ENCODE data around the gene N4BP2. TPM values are rescaled to one million over a fixed set of nuclear protein-coding genes. Genes with fewer than 3 reads are reported as not detected.
"Not testable (repeated sequence)": the region's sequence is repeated elsewhere in the genome, so short reads cannot be mapped to it uniquely, and the experiment has no call there.

The N4BP2 gene
- total RNA-seq, 1 experiment from 2014 or later, result 31.7 TPM

DNA sequence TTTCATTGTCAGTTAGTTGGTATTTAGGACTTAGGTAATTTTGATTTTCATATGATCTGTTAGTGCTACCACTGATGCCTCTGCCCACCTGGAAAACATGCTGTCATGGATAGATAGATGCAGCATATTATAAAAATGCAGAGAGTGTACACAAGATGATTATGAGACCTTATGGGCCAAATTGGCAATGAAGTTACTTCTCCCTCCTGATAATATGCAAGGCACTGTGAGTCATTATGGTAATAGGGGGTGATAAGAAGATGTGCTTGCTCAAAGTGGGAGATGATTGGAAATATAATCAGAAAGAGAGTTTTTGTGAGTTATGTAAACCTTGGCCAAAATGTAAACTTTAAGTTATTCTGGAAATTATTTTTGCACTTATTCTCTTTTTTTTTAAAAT, 83.5 kb downstream of the N4BP2 start (continued):
- TF ChIP-seq, protein P1, sequence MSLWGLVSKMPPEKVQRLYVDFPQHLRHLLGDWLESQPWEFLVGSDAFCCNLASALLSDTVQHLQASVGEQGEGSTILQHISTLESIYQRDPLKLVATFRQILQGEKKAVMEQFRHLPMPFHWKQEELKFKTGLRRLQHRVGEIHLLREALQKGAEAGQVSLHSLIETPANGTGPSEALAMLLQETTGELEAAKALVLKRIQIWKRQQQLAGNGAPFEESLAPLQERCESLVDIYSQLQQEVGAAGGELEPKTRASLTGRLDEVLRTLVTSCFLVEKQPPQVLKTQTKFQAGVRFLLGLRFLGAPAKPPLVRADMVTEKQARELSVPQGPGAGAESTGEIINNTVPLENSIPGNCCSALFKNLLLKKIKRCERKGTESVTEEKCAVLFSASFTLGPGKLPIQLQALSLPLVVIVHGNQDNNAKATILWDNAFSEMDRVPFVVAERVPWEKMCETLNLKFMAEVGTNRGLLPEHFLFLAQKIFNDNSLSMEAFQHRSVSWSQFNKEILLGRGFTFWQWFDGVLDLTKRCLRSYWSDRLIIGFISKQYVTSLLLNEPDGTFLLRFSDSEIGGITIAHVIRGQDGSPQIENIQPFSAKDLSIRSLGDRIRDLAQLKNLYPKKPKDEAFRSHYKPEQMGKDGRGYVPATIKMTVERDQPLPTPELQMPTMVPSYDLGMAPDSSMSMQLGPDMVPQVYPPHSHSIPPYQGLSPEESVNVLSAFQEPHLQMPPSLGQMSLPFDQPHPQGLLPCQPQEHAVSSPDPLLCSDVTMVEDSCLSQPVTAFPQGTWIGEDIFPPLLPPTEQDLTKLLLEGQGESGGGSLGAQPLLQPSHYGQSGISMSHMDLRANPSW (CRISPR knock-in tag; conservative IDR thresholded peaks at IDR 0.05; ENCODE audit: low read depth), result no peak
- TF ChIP-seq, protein P2, sequence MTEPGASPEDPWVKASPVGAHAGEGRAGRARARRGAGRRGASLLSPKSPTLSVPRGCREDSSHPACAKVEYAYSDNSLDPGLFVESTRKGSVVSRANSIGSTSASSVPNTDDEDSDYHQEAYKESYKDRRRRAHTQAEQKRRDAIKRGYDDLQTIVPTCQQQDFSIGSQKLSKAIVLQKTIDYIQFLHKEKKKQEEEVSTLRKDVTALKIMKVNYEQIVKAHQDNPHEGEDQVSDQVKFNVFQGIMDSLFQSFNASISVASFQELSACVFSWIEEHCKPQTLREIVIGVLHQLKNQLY (CRISPR knock-in tag; IDR thresholded peaks at IDR 0.05), result no peak
- TF ChIP-seq GTF2I (CRISPR knock-in tag; conservative IDR thresholded peaks at IDR 0.05) (no peak), NR2C2 (CRISPR knock-in tag; IDR thresholded peaks at IDR 0.05) (no peak), SOX15 (CRISPR knock-in tag; IDR thresholded peaks at IDR 0.05) (no peak), KAT7 (CRISPR knock-in tag; IDR thresholded peaks at IDR 0.05; ENCODE audit: borderline replicate concordance) (no peak), NR1H2 (CRISPR knock-in tag; IDR thresholded peaks at IDR 0.05) (no peak), FOXP1 (CRISPR knock-in tag; IDR thresholded peaks at IDR 0.05; ENCODE audit: borderline replicate concordance) (no peak)
- TF ChIP-seq, protein P3, sequence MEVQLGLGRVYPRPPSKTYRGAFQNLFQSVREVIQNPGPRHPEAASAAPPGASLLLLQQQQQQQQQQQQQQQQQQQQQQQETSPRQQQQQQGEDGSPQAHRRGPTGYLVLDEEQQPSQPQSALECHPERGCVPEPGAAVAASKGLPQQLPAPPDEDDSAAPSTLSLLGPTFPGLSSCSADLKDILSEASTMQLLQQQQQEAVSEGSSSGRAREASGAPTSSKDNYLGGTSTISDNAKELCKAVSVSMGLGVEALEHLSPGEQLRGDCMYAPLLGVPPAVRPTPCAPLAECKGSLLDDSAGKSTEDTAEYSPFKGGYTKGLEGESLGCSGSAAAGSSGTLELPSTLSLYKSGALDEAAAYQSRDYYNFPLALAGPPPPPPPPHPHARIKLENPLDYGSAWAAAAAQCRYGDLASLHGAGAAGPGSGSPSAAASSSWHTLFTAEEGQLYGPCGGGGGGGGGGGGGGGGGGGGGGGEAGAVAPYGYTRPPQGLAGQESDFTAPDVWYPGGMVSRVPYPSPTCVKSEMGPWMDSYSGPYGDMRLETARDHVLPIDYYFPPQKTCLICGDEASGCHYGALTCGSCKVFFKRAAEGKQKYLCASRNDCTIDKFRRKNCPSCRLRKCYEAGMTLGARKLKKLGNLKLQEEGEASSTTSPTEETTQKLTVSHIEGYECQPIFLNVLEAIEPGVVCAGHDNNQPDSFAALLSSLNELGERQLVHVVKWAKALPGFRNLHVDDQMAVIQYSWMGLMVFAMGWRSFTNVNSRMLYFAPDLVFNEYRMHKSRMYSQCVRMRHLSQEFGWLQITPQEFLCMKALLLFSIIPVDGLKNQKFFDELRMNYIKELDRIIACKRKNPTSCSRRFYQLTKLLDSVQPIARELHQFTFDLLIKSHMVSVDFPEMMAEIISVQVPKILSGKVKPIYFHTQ (CRISPR knock-in tag; IDR thresholded peaks at IDR 0.05), result no peak
- TF ChIP-seq, protein P4, sequence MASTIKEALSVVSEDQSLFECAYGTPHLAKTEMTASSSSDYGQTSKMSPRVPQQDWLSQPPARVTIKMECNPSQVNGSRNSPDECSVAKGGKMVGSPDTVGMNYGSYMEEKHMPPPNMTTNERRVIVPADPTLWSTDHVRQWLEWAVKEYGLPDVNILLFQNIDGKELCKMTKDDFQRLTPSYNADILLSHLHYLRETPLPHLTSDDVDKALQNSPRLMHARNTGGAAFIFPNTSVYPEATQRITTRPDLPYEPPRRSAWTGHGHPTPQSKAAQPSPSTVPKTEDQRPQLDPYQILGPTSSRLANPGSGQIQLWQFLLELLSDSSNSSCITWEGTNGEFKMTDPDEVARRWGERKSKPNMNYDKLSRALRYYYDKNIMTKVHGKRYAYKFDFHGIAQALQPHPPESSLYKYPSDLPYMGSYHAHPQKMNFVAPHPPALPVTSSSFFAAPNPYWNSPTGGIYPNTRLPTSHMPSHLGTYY (CRISPR knock-in tag; IDR thresholded peaks at IDR 0.05), result no peak

DNA sequence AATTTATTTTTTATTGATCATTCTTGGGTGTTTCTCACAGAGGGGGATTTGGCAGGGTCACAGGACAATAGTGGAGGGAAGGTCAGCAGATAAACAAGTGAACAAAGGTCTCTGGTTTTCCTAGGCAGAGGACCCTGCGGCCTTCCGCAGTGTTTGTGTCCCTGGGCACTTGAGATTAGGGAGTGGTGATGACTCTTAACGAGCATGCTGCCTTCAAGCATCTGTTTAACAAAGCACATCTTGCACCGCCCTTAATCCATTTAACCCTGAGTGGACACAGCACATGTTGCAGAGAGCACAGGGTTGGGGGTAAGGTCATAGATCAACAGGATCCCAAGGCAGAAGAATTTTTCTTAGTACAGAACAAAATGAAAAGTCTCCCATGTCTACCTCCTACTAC, 83.9 kb downstream of the N4BP2 start:
- peaks cover 12% of the 10 kb centered on the region for H3K9me3 Mint-ChIP-seq
- peaks cover 72% of the 10 kb centered on the region for H3K36me3 Mint-ChIP-seq
- H3K27me3 Mint-ChIP-seq (ENCODE audit: low read depth); H3K4me3 Mint-ChIP-seq; H3K4me1 Mint-ChIP-seq; DNase-seq (ENCODE audit: low spot score); CTCF ChIA-PET; H3K27ac Mint-ChIP-seq; ATAC-seq; POLR2A ChIA-PET: not testable (repeated sequence)

DNA sequence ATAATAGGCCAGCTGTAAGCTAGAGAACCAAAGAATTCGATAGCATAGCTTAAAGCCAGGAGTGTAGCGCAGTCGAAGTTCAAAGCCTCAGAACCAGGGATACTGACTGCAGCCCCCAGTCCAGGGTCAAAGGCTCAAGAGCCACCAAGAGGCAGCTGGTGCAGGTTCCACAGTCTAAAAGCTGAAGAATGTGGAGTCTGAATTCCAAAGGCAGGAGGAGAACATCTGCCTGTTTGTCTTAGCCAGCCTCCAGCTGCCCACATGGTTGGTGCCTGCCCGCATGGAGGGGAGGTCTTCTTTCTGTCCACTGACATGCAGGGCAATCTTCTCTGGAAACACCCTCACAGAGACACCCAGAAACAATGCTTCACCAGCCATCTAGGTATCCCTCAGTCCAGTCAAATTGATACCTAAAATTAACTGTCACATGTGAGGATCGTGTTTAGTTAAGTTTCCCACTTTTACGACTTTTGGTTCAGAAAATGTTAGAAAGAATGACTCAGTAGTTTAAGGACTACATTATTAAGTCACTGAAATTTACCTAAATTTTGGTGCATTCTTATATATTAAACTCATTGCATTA, 87.4 kb downstream of the N4BP2 start:
- CTCF ChIA-PET, result interaction anchor here (1.0 kb wide), 1 partner anchor 173 kb away, joined by 4 read pairs; no protein-coding TSS in a partner anchor
- POLR2A ChIA-PET, result no interaction called here
- ATAC-seq, result no peak
- TF ChIP-seq FOXJ3 (CRISPR knock-in tag; IDR thresholded peaks at IDR 0.05; ENCODE audit: borderline replicate concordance), result no peak
- no peak for TF ChIP-seq SMAD4 (CRISPR knock-in tag; IDR thresholded peaks at IDR 0.05)
- TF ChIP-seq GTF2I (CRISPR knock-in tag; conservative IDR thresholded peaks at IDR 0.05), result no peak
- TF ChIP-seq TEAD1 (CRISPR knock-in tag; IDR thresholded peaks at IDR 0.05), result no peak
- no peak for TF ChIP-seq NFE2L1 (CRISPR knock-in tag; IDR thresholded peaks at IDR 0.05)
- no peak for TF ChIP-seq NR2C2 (CRISPR knock-in tag; IDR thresholded peaks at IDR 0.05)
- no peaks in the 10 kb centered on the region for H3K27me3 Mint-ChIP-seq (ENCODE audit: low read depth)
- no peaks in the 10 kb centered on the region for H3K4me1 Mint-ChIP-seq
- H3K36me3 Mint-ChIP-seq, result peaks cover 72% of the 10 kb centered on the region
- H3K4me3 Mint-ChIP-seq, result no peak overlapping the region
- DNase-seq (ENCODE audit: low spot score), result no peak
- H3K27ac Mint-ChIP-seq, result no peak overlapping the region
- peaks cover 21% of the 10 kb centered on the region for H3K9me3 Mint-ChIP-seq

All from WTC11 (cell line).